ENCODE results near the gene CCND1. TPM values are rescaled to one million over a fixed set of nuclear protein-coding genes. Genes with fewer than 3 reads are reported as not detected.
A peak's percentile ranks its signal among the peaks of the same experiment; 100 is the strongest.
"Not testable (repeated sequence)": the region's sequence is repeated elsewhere in the genome, so short reads cannot be mapped to it uniquely, and the experiment has no call there.

Gene CCND1
- total RNA-seq, 1 donor from 2014 or later, result 192 TPM

- ATAC-seq; DNase-seq (ENCODE audit: low spot score); intact Hi-C loops (cut with DNase I): not testable (repeated sequence)
Observed at GRCh38 chr11:69695995-69696394, 55.0 kb downstream of the CCND1 start.

DNA sequence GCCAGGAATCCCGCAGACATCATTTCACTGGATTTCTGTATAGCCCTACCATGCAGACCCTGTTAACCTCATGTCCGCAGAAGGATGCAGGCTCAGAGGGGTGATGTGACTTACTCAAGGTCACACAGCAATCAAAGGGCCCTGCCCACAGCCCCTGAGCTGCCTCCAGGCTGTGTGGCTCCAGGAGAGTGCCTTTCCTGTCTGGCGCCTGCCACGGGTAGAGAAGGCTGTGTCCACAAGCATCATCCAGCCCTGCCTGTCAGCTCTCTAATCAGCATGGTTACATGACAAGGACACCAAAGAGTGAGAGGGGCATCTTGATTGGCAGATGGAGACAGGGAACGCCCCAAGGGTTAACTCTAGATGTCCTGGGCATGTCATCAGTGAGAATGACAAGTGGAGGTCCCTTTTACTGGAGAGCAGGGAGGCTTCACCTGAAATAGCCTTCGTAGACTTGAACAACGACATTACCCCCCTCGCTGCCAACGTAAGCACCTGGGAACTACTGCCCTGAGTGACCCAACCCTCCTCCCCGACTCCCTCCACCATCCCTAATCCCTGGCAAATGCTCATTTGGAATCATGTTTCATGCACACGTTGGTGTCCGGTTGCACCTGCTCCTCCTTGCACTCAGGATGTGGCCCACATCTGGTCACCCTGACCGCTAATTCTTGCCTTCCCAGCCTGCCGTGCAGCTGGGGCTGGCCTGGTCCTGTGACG is 56.0 kb downstream of the CCND1 start:
- DNase-seq (ENCODE audit: low spot score), result no peak
- intact Hi-C loops (cut with DNase I), result no loop called here
- no peak for ATAC-seq

- intact Hi-C loops (cut with DNase I), result no loop called here
Observed at GRCh38 chr11:69697469-69697843, 56.5 kb downstream of the CCND1 start.

GRCh38 chr11:69697861-69698260 is 56.9 kb downstream of the CCND1 start:
- ATAC-seq (no peak), DNase-seq (ENCODE audit: low spot score) (no peak)

More at GRCh38 chr11:69697469-69697843, 56.5 kb downstream of the CCND1 start:
- DNase-seq (ENCODE audit: low spot score), result no peak
- ATAC-seq, result no peak

DNA sequence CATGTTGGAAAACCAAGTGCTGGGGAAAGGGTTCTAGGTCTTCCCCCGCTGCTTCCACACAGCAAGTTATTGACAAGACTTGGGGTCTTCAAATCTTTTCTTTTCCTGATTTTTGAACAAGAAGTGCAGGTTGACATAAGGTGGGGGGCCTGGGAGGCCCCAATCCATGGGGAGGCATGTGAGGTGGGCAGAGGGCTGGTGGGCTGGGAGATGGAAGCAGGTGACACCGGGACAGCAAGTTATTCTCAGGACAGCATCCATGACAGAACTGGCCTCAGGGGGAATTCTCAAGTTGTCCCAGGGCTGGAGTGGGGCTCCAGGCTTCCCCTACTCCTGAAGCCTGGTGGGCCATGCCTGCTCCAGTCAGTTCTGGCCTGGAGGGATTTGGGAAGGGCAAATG is 57.4 kb downstream of the CCND1 start:
- intact Hi-C loops (cut with DNase I), result no loop called here
- no peak for ATAC-seq
- no peak for DNase-seq (ENCODE audit: low spot score)

More at GRCh38 chr11:69697861-69698260, 56.9 kb downstream of the CCND1 start:
- intact Hi-C loops (cut with DNase I), result no loop called here

DNA sequence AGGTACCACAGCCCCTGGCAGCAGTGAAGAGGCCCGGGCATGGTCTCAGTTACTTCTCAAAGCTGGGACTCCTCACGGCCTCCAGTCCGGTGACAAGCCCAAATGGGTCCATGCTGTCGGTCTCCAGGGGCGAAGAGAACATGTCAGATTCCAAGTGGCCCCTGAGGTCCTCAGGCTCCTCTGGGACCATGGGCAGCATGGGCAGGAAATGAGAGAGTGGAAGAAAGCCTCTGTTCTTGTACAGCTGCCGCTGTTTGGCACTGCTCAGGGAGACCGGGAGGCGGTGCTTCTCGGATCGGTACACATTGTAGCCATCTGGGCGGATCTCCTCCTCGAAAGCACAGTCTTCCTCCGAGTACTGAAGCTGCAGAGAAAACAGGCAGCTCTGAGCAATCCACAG is 58.3 kb downstream of the CCND1 start:
- ATAC-seq (no peak), DNase-seq (ENCODE audit: low spot score) (no peak)
- intact Hi-C loops (cut with DNase I), result no loop called here

DNA sequence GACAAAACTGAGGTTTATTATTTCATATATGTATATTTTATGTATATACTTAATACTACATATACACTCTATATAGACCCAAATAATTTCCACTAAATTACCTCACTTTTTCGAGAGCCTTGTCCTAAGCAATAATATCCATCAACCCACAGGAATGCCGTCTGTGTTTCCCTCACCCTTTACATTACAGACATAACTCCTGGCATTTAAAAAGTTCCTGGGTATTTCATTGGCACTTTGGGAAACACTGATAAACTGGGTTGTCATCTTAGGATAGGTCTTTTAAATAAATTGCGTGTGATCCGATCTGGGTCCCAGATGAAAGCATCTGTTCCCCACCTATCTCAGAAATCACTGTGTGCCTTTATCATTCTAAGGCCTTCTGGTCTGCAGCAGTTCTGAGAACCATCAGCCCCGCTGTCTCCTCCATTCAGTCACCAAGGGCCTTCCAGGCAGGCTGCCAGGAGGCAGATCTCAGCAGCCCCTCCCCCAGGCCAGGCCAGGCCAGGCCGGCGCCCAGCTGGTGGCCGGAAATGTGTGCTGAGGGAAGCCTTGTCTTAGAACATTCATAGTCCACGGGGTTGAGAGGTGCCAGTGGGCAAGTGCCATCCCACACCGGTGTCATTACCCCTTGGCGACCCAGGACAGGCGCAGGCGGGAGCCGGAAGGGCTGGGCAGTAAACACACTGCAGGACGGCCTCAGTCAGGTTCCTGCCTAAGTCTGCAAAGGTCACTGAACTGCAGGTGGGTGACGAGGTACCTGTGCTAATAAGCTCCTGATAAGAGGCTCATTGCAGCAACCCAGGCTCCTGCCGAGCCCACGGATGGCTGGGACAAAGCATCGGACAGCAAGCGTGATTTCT is 59.6 kb downstream of the CCND1 start:
- ATAC-seq (peak; percentile 68), DNase-seq (ENCODE audit: low spot score) (no peak)
- intact Hi-C loops (cut with DNase I), result loop anchor here (10.0 kb wide), 1 partner anchor 184 kb away; no protein-coding TSS in a partner anchor

- ATAC-seq, result no peak
- DNase-seq (ENCODE audit: low spot score), result no peak
- intact Hi-C loops (cut with DNase I), result loop anchor here (10.0 kb wide), 1 partner anchor 183 kb away; no protein-coding TSS in a partner anchor
Observed at GRCh38 chr11:69702239-69702691, 61.3 kb downstream of the CCND1 start.

- DNase-seq (ENCODE audit: low spot score) (no peak), ATAC-seq (no peak)
- intact Hi-C loops (cut with DNase I), result loop anchor here (10.0 kb wide), 1 partner anchor 182 kb away; no protein-coding TSS in a partner anchor
Observed at GRCh38 chr11:69702769-69703452, 62.0 kb downstream of the CCND1 start.

GRCh38 chr11:69703453-69703767 is 62.5 kb downstream of the CCND1 start:
- intact Hi-C loops (cut with DNase I), result loop anchor here (10.0 kb wide), 1 partner anchor 181 kb away; no protein-coding TSS in a partner anchor

More at GRCh38 chr11:69703453-69703767, 62.5 kb downstream of the CCND1 start:
- DNase-seq (ENCODE audit: low spot score), result no peak
- no peak for ATAC-seq

Other genes starting within 250 kb of the CCND1 start
- gene LINC01488, start 159.5 kb upstream of the CCND1 start, total RNA-seq, result not detected
- 35.2 TPM for gene LTO1, start 34.2 kb downstream of the CCND1 start, total RNA-seq
- gene FGF19, start 62.9 kb downstream of the CCND1 start, total RNA-seq, result not detected
- 9.2 TPM for gene FGF4, start 134.2 kb downstream of the CCND1 start, total RNA-seq
- gene FGF3, start 178.3 kb downstream of the CCND1 start, total RNA-seq, result not detected